Measurements from ENCODE around the gene SPON2. TPM values are rescaled to one million over a fixed set of nuclear protein-coding genes. Genes with fewer than 3 reads are reported as not detected.

SPON2 gene
- total RNA-seq, 2 experiments from 2014 or later: 18.5 to 18.8 TPM

DNA sequence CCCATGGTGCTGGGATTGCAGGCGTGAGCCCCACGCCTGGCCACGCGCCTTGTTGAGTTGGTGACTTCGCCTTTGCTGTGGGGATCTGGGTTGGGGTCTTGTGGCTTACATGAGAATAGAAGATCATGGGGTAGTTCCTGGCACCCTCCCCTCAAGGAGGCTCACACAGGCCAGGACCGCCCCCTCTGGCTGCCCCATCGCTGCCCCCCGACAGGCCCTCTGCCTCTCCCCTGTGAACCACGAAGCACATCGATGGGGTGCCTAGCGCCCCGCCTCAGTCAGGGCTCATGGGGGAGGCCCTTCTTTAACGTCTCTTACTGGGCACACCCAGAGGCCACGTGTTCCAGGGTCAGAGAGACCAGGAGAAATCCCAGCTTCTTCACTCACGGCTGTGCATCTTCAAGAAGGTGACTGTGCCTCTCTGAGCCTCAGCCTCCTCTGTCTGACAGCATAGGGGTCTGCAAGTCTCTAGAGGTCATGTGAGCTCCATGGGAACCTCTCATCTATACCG, 23.6 kb upstream of the SPON2 start:
- DNase-seq: no peak
- H3K4me3 Mint-ChIP-seq: no peak overlapping the region
- peaks cover 6% of the 10 kb centered on the region for H3K4me1 Mint-ChIP-seq
- no peaks in the 10 kb centered on the region for H3K9me3 Mint-ChIP-seq
- POLR2A ChIA-PET: no interaction called here
- no peak for ATAC-seq (ENCODE audit: low read depth)
- peaks cover 11% of the 10 kb centered on the region for H3K36me3 Mint-ChIP-seq
- no peak overlapping the region for H3K27ac Mint-ChIP-seq
- H3K27me3 Mint-ChIP-seq: no peaks in the 10 kb centered on the region

DNA sequence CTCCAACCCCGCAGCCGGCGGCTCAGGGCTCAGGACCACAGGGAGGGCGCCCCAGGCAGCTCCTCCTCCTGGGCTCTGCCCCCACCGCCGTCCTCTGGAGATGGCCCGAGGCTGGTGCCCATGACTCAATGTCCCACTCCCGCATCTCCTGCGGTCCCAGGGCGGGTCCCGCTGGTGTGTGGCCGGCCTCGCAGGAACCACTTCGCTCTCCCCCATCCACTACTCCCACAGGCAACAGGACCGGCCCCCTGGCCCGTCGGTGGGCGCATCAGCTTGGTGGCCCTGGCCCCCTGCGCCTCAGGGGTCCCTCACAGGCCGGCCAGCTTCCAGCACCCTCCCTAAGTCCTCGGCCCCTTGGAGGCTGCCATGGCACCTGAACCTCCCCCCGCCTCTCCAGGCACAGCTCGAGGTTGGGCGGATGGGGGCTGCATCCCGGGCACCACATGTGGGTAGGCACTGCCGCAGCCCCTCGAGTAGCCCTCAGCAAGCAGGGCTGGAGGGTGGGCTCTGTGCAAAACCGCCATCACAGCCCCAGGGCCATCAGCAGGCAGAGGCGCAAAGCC, 22.8 kb upstream of the SPON2 start:
- no peak for ATAC-seq (ENCODE audit: low read depth)
- Mint-ChIP-seq H3K27me3 (no peaks in the 10 kb centered on the region), H3K36me3 (peaks cover 11% of the 10 kb centered on the region), H3K9me3 (no peaks in the 10 kb centered on the region), H3K4me1 (peaks cover 6% of the 10 kb centered on the region), H3K4me3 (no peak overlapping the region), H3K27ac (no peak overlapping the region)
- DNase-seq: no peak
- POLR2A ChIA-PET: no interaction called here

DNA sequence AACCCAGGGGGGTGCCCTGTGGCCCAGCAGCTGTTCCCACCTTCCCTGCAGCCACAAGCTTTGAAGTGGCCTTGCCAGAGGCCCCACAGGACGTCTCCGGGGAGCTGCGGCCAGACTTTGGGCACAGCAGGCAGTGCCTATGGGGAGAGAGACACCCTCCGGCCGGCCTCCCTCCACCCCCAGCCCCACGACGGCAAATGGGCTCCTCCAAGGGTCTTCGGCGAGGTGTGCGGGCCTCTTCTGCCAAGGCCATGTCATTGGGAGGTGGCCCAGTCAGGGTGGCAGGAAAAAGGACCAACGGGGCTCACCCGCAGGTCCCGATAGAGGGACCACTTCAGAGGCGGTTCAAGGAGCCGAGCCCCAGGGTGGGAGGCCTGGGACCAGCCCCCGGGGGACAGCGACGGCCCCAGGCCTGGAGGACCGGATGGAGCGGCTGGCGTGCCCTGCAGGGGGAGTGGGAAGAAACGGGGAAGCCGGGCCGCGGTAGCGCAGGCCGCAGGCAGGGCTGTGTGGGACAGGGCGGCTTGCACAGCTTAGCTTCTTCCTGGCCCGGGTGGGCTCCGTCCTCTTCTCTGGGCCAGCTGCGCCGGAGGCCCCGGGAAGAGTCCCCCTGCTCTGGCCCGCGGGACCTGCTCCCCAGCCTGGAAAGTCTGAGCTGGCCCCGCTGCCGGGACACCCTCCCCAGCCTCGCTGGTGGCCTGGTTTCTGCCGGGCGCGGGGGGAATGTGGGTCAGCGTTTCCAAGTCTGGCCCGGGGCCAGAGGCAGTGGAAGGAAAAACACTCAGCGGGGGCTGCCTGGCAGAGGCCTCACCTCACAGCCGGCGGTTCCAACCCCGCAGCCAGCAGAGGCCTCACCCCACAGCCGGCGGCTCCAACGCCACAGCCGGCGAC, 21.9 kb upstream of the SPON2 start:
- no peak overlapping the region for H3K27ac Mint-ChIP-seq
- H3K36me3 Mint-ChIP-seq: peaks cover 11% of the 10 kb centered on the region
- H3K27me3 Mint-ChIP-seq: no peaks in the 10 kb centered on the region
- no peak for DNase-seq
- POLR2A ChIA-PET: no interaction called here
- ATAC-seq (ENCODE audit: low read depth): no peak
- H3K4me3 Mint-ChIP-seq: no peak overlapping the region
- H3K9me3 Mint-ChIP-seq: no peaks in the 10 kb centered on the region
- H3K4me1 Mint-ChIP-seq: peaks cover 3% of the 10 kb centered on the region

DNA sequence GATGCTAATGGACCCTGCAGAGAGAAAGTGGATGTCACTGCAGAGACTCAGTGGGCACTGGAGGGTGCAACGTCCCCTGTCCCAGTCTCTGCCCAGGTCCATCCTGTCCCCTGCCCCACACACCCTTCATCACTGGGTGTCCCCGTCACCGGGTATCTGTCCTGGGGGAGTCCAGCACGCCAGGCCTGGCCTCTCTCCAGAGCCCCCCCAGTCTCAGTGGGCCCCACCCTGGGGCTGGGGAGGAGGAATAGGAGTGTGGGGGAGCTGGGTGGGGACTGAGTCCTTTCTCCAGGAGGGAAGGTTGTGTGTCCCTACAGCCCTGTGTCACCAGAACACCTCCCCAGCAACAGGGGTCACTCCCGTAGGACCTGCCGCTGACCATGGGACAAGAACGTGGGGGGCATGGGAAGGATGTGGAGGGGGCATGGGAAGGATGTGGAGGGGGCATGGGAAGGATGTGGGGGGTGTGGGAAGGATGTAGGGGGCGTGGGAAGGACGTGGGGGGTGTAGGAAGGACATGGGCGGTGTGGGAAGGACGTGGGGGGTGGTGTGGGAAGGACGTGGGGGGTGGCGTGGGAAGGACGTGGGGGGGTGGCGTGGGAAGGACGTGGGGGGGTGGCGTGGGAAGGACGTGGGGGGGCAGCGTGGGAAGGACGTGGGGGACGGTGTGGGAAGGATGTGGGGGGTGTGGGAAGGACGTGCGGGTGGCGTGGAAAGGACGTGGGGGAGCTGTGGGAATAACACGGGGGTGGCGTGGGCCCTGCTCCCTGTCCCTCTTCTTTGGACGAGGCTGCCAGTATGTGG, 21.0 kb upstream of the SPON2 start:
- ATAC-seq (ENCODE audit: low read depth): no peak
- DNase-seq: no peak
- Mint-ChIP-seq H3K36me3 (peaks cover 11% of the 10 kb centered on the region), H3K27me3 (no peaks in the 10 kb centered on the region), H3K4me1 (peaks cover 6% of the 10 kb centered on the region), H3K9me3 (peaks cover 2% of the 10 kb centered on the region), H3K27ac (no peak overlapping the region), H3K4me3 (no peak overlapping the region)
- POLR2A ChIA-PET: no interaction called here

DNA sequence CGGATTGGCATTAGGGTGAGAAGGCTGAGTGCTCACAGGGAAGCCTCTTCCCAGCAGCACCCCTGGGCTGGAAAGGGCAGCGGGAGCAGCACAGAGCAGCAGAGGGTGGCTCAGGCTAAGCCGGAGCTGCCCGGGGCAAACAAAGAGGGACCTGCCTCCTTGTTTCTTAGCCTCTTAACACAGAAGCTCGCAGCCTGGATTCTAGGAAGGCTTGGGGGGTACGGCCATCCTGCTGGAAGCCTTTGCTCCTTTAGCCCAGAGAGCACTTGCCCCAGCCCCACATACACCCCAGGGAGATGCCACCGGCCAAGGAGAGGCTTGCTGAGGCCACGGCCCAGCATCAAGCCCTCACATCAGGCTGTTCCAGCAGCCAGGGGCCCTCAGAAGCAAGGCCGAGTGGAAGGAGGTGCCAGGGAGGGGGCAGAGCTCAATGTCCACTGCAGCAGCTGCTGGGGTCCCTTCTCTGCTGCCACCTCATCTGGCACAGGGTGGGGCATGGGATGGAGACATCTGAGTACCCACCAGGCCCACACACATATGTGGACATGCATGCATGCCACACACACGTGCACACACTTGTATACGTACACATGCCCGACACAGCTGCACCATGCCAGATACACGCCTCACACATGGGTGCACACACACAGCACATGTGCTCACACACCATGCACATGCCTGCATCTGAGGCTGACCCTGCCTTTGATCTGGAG, 20.3 kb upstream of the SPON2 start:
- Mint-ChIP-seq H3K27ac (no peak overlapping the region), H3K36me3 (peaks cover 10% of the 10 kb centered on the region), H3K4me3 (no peak overlapping the region), H3K4me1 (peaks cover 6% of the 10 kb centered on the region), H3K9me3 (peaks cover 2% of the 10 kb centered on the region), H3K27me3 (no peaks in the 10 kb centered on the region)
- POLR2A ChIA-PET: no interaction called here
- peak; percentile 24 for DNase-seq
- no peak for ATAC-seq (ENCODE audit: low read depth)

DNA sequence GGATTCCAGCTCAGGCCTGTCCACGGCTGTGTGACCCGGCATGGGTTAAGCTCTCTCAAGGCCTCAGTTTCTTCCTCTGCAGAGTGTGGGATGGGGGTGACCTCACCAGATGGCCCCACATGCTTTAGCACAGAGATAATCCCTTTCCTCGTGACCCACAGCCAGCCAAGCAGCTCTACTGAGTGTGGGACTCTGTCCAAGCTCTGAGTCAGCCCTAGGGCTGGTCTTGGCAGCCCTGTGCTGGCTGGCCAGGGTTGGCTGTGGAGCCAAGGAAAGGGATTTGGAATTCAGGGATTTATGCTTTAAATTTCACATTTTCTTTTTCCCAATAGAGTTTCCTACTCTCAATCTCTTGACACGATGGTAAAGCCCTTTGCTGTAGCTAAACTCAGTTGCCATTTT, 19.7 kb upstream of the SPON2 start:
- Mint-ChIP-seq H3K4me3 (no peak overlapping the region), H3K36me3 (peaks cover 12% of the 10 kb centered on the region), H3K9me3 (peaks cover 2% of the 10 kb centered on the region), H3K27me3 (no peaks in the 10 kb centered on the region), H3K4me1 (peaks cover 10% of the 10 kb centered on the region), H3K27ac (no peak overlapping the region)
- ATAC-seq (ENCODE audit: low read depth) (no peak), DNase-seq (no peak)
- POLR2A ChIA-PET: no interaction called here

DNA sequence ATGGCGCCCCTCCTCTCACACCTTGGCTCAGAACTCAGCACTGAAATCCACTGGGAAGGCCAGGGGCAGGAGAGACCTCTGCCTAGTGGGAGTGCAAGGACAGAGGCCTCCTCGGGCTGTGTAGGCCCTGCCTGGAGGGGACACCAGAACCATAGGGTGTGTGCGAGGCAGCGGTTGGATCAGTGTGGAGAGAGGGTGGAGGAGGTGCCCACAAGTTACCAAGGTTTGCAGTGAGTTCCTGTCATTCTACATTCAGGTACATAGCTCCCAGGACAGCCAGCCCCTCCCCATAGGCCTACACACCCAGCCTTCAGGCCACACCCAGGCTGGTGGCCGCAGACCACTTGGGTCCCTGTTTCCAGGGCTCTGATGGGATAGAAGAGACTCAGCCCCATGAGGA, 19.2 kb upstream of the SPON2 start:
- no peak overlapping the region for H3K4me3 Mint-ChIP-seq
- H3K27me3 Mint-ChIP-seq: no peaks in the 10 kb centered on the region
- POLR2A ChIA-PET: no interaction called here
- ATAC-seq (ENCODE audit: low read depth): no peak
- H3K36me3 Mint-ChIP-seq: peaks cover 11% of the 10 kb centered on the region
- peaks cover 12% of the 10 kb centered on the region for H3K4me1 Mint-ChIP-seq
- H3K27ac Mint-ChIP-seq: no peak overlapping the region
- H3K9me3 Mint-ChIP-seq: peaks cover 2% of the 10 kb centered on the region
- no peak for DNase-seq

DNA sequence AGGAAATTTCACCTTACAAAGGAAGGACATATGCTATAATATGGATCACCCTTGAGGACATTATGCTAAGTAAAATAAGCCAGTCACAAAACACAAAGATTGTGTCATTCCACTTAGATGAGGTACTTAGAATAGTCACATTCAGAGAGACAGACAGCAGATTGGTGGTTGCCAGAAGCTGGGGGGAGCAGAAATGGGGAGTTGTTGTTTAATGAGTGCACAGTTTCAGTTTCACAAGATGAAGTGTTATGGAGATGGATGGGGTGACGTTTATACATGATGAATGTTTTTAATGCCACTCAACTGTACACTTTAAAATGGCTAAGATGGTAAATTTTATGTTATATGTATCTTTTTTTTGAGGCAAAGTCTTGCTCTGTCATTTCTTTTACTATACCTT, 14.8 kb upstream of the SPON2 start:
- DNase-seq: no peak
- H3K4me3 Mint-ChIP-seq: peak overlapping the region; percentile 26
- ATAC-seq (ENCODE audit: low read depth): peak; percentile 97
- peaks cover 8% of the 10 kb centered on the region for H3K9me3 Mint-ChIP-seq
- H3K27ac Mint-ChIP-seq: peak overlapping the region; percentile 27
- peaks cover 14% of the 10 kb centered on the region for H3K36me3 Mint-ChIP-seq
- no peaks in the 10 kb centered on the region for H3K27me3 Mint-ChIP-seq
- H3K4me1 Mint-ChIP-seq: peaks cover 23% of the 10 kb centered on the region
- POLR2A ChIA-PET: interaction anchor here (1.3 to 2.7 kb wide), 3 partner anchors 13 to 20 kb away, joined by 3 to 7 read pairs (median 4); no protein-coding TSS in a partner anchor

DNA sequence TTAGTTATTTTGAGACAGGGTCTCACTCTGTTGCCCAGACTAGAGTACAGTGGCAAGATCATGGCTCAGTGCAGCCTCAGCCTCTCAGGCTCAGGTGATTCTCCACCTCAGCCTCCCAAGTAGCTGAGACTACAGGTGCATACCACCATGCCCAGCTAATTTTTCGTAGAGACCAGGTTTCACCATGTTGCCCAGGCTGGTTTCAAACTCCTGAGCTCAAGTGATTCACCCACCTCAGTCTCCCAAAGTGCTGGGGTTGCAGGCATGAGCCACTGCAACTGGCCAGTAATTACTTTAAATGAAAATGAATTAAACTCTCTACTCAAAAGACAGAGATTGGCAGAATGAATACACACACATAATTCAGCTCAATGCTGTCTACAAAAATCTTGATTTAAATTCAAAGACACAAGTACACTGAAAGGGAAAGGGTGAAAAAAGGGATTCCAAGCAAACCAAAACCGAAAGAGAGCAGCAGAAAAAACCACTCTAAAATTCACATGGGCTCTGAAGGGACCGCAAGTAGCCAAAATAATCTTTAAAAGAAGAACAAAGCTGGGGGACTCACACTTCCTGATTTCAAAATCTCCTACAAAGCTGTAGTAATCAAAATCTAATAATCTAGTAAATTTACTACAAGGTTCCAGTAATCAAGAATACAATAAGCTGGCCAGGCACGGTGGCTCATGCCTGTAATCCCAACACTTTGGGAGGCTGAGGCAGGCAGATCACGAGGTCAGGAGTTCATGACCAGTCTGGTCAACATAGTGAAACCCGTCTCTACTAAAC, 11.8 kb upstream of the SPON2 start:
- Mint-ChIP-seq H3K9me3 (peaks cover 20% of the 10 kb centered on the region), H3K27ac (peak overlapping the region; percentile 17), H3K27me3 (no peaks in the 10 kb centered on the region), H3K4me3 (peak overlapping the region; percentile 17), H3K4me1 (peaks cover 24% of the 10 kb centered on the region), H3K36me3 (peaks cover 35% of the 10 kb centered on the region)
- peak; percentile 19 for ATAC-seq (ENCODE audit: low read depth)
- DNase-seq: no peak
- POLR2A ChIA-PET: interaction anchor here (0.7 to 1.7 kb wide), 3 partner anchors 16 to 197 kb away, joined by 3 to 4 read pairs (median 4); no protein-coding TSS in a partner anchor

DNA sequence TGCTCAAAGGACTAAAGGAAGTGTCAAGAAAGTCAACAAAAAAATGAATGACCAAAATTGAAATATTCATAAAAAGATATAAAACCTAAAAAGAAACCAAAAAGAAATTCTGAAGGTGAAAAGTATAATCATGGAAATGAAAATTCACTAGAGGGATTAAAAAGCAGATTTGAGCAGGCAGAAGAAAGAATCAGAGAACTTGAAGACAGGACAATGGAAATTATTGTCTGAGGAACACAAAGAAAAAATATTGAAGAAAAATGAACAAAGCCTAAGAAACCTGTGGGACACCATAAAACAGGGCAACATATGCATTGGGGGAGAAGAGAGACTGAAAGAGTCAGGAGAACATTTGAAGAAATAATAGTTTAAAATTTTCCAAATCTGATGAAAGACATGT, 9.9 kb upstream of the SPON2 start:
- peaks cover 20% of the 10 kb centered on the region for H3K4me1 Mint-ChIP-seq
- no peak overlapping the region for H3K4me3 Mint-ChIP-seq
- no peak overlapping the region for H3K27ac Mint-ChIP-seq
- DNase-seq (no peak), ATAC-seq (ENCODE audit: low read depth) (no peak)
- peaks cover 32% of the 10 kb centered on the region for H3K36me3 Mint-ChIP-seq
- peaks cover 18% of the 10 kb centered on the region for H3K9me3 Mint-ChIP-seq
- H3K27me3 Mint-ChIP-seq: no peaks in the 10 kb centered on the region
- POLR2A ChIA-PET: interaction anchor here (1.3 kb wide), 1 partner anchor 18 kb away, joined by 4 read pairs; no protein-coding TSS in a partner anchor

DNA sequence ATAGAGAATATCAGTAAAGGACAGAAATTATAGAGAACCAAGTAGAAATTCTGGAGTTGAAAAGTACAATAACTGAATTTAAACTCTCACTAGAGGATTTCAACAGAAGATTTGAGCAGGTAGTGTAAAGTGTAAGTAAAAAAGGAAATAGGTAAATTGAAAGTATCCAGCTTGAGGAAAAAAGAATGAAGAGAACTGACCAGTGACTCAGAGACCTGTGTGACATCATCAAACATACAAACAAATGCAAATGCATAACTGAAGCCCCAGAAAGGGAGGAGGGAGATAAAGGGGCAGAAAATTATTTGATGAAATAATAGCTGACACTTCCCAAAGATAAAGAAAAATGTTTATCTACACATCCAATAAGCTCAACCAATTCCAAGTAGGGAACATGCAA, 8.3 kb upstream of the SPON2 start:
- Mint-ChIP-seq H3K9me3 (peaks cover 18% of the 10 kb centered on the region), H3K27ac (no peak overlapping the region), H3K36me3 (peaks cover 27% of the 10 kb centered on the region), H3K27me3 (no peaks in the 10 kb centered on the region), H3K4me1 (peaks cover 15% of the 10 kb centered on the region), H3K4me3 (no peak overlapping the region)
- DNase-seq: no peak
- POLR2A ChIA-PET: no interaction called here
- no peak for ATAC-seq (ENCODE audit: low read depth)

DNA sequence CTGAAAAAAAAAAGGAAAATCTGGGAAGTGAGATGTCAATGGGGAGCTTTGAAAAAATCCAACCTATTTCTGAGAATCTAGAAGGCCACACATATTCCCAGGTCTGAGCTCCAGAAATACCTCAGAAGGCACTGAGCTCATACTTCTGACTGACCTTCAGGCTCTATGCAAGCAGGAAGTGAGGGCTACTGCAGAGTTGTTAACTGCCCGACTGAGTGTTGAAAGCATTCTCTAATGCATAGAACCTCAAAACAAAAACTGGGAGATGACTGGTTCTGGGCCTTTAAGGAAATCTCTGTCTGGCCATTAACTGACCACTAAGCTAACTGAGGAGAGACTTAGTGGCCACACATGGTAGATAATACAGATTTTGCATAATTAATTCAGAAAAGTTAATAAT, 7.6 kb upstream of the SPON2 start:
- ATAC-seq (ENCODE audit: low read depth): no peak
- DNase-seq: no peak
- POLR2A ChIA-PET: no interaction called here
- peaks cover 27% of the 10 kb centered on the region for H3K36me3 Mint-ChIP-seq
- H3K4me1 Mint-ChIP-seq: peaks cover 14% of the 10 kb centered on the region
- H3K27ac Mint-ChIP-seq: no peak overlapping the region
- peaks cover 18% of the 10 kb centered on the region for H3K9me3 Mint-ChIP-seq
- H3K4me3 Mint-ChIP-seq: no peak overlapping the region
- peaks cover 3% of the 10 kb centered on the region for H3K27me3 Mint-ChIP-seq

All from activated naive CD8-positive, alpha-beta T cell treated with anti-CD3 and anti-CD28 coated beads, Interleukin-2, amount 10 ng/mL, durations not matched to agents 7 days and 5 days (primary cell).